GM19452 (cell line): ENCODE measurements around the gene RRP1.

Experiments
- ATAC-seq: cut with Tn5 transposase; IDR thresholded peaks from one replicate; pipeline ENCODE4 v1.9.1; 2021; ENCODE audit not compliant: unreplicated experiment

RRP1 gene

GRCh38 chr21:43758111-43758641 lies 31.2 kb upstream of the RRP1 start:
- ATAC-seq = no peak

DNA sequence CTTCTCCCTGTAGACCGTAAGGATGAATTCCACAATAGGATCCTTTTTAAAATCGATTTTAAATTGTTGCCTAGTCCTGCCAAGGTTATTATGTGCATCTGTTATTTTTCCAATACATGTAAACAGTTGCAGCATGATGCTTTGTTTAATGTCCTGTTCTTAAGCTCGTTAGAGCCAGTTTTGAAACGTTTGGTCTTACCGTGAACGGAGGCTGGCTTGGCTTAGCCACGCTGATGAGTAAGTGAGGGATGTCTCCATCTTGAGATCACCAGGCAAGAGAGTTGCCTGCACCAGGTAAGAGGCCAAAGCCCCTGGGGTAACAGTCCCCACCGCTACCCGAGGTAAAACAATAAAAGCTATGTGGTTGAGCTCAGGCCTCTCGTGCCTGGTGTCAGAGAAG lies 30.6 kb upstream of the RRP1 start:
- no peak for ATAC-seq

DNA sequence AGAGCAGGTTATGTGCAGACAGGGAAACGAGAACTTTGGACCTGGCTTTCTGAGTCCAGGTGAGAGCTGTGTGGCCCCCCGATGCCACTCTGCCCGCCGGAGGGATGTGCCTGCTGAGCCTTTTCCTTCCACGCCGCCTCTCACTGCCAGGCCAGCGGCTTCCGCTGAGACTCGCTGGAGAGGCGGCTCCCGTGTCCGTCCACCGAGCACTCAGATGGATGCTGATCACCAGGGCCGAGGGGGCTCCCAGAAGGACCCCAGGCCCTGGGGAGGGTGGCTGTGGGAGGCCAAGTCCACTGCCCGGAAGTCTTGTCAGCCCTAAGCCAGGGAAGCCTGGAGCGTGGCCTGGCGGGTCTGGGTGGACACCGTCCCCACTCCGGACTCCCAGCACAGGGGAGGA lies 29.7 kb upstream of the RRP1 start:
- ATAC-seq = no peak

- ATAC-seq = no peak
Measured at GRCh38 chr21:43760391-43760958, 28.9 kb upstream of the RRP1 start.

- no peak for ATAC-seq
Measured at GRCh38 chr21:43761886-43762285, 27.5 kb upstream of the RRP1 start.

DNA sequence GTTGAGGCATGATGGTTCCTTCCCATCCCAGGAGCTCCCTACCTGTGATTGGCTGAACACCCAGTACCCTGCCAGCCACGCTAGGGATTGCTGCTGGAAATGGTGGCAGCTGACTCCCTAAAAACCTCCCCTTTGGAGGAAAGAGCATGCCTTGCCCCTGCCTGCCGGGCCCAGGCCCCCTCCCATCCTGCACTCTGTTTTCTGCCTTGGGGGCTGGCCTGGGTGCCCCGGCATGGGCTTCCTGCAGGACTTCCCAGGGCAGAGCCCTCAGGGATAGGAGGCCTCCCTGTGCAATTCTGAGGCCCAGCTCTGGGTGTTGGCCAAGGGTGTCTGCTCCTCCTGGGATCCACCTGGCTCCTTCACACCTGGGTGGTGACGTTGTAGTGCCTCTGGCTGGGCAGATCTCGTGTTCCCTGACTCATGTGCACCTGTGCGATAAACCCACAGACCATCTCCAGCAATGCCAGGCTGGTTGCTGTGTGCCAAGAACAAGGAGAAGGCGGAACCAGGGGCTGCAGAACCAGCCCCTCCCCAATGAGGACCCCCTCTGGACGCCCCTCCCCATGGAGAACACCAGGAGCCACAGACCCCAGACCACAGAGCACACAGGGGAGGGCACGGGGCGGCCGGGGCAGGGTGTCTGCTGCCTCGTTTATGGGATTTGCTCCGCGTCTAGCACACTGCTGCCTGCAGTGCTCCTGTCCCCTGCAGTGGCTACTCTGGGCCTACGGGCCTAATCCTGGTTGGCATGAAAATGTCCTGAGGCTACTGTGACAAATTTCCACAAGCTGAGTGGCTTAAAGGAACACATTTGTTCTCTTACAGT lies 26.9 kb upstream of the RRP1 start:
- ATAC-seq = no peak

DNA sequence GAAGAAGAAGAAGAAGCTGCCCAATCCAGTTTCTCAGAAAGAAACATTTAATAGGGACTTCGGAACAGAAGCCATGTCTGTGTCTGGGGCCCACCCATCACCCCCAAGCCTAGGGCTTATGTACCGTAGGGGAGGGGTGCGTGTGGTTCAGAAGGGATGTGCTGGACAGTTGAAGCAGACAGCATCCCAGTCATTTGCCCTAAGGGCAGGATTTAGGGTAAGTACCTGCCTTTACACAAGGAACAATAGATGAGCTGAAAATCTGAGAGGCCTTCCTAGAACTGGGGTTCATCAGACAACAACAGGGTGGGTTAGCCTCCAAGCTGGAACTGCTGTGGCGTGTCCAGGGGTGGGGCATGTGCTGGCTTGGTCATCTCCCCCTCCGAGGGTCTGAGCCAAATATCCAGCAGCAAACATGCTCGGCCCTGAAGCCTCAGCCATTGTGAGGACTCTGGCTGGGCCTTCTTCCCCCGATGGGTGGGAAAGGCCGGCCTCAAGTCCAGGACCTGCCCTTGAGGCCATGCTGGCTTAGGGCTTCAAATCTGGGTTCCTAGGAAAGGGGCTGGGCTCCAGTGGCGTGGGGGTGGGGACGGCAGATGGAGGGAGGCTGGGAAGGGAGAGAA lies 25.4 kb upstream of the RRP1 start:
- no peak for ATAC-seq

DNA sequence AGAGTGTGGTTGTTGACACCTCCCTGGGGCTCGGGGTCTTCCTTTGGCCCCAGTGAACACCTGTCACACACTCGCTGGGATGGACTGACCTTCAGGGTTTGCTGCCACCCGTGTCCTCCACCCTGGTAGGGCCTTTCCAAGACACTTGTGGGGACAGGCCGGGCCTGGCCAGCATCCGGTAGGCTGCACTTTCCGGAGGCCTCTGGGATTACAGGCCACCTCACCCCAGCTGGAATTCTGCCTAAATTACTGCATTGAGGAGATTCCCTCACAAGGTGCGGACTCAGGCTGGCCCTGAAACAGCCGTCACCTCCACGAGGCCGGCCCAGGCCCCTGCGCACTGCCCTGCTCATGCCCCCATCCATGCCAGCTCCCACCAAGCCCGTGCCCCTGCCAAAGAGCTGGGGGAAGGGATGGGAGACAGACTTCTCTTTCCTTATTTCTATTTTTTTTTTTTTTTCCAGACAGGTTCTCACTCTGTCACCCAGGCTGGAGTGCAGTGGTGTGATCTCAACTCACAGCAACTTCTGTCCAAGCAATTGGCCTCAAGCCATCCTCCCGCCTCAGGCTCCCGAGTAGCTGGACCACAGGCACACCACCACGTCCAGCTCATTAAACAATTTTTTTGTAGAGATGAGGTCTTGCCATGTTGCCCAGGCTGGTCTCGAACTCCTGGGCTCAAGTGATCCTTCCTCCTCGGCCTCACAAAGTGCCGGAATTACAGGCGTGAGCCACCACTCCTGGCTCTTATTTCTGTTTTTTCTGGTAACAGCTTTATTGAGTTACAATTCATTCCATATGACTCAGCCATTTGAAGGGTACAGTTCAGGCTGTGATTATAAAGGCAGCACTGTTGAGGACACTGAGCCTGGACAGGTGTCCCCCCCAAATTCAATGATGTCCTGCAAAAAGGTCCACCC lies 24.5 kb upstream of the RRP1 start:
- no peak for ATAC-seq

DNA sequence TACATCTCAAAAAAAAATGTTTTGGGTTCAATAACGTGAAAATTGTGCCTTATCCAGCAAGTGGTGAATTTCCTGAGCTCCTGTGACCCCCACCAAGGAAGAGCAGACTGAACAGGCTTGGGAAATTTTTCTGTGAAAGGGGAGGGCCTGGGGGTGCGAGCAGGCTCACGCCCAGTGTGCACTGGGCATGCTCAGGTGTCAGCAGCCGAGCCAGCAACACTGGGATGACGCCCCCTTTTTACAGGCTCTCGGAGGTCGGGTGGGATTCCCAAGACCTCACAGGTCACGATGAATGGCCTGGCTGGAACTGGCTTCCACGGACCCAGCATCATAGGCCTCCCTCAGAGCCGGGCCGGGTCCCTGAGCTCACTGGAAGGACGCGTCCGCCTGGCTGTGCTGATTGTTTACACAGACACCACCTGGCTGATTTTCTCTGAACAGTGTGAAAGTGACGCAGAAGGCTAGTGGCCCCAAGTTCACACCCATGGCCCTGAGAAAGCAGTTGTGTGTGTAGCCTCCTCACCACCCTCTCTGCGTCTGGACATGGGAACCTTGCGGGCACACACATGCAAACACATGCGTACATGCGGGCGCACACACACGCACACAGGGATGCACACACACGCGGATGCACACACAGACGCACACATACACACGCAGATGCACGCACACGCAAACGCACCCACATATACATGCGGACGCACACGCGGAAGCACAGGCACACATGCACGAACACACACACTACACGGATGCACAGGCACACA lies 22.5 kb upstream of the RRP1 start:
- no peak for ATAC-seq

GRCh38 chr21:43767498-43767983 lies 21.8 kb upstream of the RRP1 start:
- ATAC-seq = no peak

DNA sequence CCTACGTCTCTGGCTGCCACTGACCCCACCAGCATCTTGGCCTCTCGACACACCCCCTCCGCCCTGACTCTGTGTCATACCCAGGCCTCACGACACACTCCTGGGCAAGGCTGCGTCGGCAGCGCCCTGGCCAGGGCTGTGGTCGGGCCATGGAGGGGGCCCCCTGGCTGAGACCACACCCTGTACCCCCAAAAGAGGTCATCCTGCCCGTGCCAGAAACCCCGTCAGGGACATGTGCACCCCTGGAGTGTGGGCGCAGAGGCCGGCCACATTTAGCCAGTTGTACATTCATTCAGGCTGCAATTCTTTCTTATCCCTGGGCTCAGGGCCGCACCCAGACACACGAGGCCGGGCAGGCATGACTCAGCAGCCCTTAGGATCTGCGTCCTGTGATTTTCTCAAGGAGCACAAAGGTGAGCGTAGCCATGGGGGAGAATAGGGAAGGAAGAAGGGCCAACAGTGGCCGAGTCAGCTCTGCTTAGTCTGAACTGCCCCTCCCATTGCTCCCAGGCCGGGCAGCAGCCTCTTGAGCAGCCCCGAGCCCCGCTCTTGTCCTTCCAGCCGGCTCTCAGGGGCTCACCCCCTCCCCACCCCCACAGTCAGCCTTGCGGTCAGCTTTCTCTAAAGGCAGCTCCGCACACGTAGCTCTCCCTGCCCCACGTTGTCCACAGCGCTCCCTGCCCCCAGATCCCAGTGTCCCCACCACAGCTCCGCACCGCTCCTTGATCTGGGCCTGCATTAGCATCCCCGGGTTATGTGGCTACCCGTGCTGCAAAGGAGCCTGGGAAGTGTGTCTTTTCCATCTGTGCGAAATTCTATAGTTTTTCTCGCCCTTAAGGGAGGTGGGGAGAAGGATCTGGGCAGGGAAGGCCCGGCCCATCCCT lies 21.2 kb upstream of the RRP1 start:
- no peak for ATAC-seq

DNA sequence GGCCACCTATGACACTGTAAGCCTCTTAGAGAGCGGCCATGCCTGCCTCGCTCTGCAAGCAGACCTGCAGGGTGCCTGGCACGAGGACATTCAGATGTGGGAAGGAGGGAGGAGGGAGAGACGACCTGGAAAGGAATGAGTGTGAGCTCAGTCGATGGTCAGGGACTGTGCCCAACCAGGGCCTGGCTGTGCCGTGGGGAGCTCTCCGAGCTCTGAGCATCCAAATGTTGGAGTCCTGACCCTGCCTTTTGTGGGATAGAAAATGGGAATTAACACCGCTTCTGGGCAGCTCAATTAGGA lies 20.6 kb upstream of the RRP1 start:
- no peak for ATAC-seq

DNA sequence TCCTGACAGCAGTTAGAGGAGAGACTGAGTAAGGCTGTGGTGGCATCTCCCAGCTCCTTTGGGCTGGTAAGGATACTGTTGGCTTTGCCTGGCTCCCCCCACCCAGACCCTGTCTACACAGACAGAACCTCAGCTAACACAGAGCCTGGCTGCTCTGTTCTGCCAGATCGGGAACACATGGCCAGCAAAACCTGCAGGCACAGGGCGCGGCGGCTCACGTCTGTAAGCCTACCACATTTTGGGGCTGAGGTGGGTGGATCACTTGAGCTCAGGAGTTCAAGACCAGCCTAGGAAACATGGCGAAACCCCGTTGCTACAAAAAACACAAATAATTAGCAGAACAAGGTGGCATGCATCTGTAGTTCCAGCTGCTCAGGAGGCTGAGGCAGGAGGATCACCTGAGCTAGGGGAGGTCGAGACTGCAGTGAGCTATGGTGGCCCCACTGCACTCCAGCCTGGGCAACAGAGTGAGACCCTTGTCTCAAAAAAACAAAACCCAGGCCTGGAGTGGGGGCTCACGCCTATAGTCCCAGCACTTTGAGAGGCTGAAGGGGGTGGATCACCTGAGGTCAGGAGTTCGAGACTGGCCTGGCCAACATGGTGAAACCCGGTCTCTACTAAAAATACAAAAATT lies 19.9 kb upstream of the RRP1 start:
- ATAC-seq = no peak

DNA sequence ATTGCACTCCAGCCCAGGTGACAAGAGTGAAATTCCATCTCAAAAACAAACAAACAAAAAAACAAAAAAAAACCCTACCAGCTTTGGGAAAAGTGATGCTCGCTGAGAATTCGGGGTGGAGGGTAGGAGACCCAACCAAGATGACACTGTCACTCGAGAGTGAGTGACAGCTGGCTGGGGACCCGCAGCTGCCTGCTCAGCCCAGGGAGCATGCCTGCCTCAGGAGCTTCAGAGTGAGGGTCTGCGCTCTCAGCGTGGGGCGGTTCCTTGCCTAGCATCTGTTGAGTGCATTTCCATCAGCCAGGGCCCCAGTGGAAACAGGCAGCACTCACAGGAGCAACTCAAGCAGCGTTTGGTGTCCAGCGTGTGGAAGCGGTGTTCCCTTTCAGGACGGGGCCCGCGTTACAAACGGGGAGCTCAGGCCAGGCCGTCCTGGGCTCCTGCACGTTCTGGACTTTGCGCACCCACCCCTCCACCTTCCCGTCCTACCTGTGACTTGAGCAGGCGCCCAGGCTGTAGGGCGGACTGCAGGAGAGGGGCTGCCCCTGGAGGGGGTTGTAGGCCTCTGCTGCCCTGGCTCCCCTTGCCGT lies 19.2 kb upstream of the RRP1 start:
- ATAC-seq = no peak

DNA sequence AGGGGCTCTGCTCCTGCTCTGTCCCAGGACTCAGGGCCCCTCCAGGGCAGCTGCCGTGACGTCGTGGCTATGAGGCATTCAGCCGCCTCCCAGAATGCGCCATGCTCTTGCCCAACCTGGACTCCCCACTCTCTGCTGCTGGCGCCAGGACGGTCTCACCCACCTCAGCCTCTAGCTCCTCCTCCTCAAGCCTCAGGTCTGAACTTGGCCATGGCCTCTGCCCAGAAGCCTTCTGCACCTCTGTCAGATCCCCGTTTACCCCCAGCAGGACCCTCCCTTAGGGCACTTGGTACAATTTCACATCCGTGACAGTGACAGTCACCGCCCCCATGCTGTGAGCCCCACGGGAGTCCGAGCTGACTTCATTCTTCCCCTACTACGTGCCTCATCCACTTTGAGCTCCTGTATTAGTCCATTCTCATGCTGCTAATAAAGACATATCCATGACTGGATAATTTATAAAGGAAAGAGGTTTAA lies 18.1 kb upstream of the RRP1 start:
- ATAC-seq = no peak

GRCh38 chr21:43771698-43772424 lies 17.5 kb upstream of the RRP1 start:
- ATAC-seq = no peak

GRCh38 chr21:43772425-43772821 lies 17.0 kb upstream of the RRP1 start:
- no peak for ATAC-seq

- no peak for ATAC-seq
Measured at GRCh38 chr21:43774163-43774562, 15.2 kb upstream of the RRP1 start.
